Tibial artery (tissue), 4 donors: ENCODE measurements around the gene CACNA1H.
"Not testable (repeated sequence)": the region's sequence is repeated elsewhere in the genome, so short reads cannot be mapped to it uniquely, and the experiment has no call there.

Experiments
- DNase-seq, 2 donors: peaks; one replicate each; pipeline ENCODE4 v3.0.0-alpha.2; 2019
- H3K27ac ChIP-seq, 2 donors: fragments of 200-600 bp; sonication (generic) in 1 of 2; 1 replicate in 1 of 2; 2 replicates in 1 of 2; pipeline ENCODE4 v1.5.1; 2018 to 2019; ENCODE audit warnings: mild to moderate bottlenecking in 1 of 2
- H3K27me3 ChIP-seq, 2 donors: fragments of 200-600 bp; sonication (generic) in 1 of 2; one replicate each; pipeline versions ENCODE4 v1.5.1 to v1.6.0; 2016 to 2019
- H3K36me3 ChIP-seq, 3 donors: fragments of 200-600 bp; sonication (generic) in 2 of 3; one replicate each; pipeline ENCODE4 v1.5.1; 2016 to 2019; ENCODE audit warnings: mild to moderate bottlenecking in 2 of 3
- H3K4me1 ChIP-seq, 4 donors: fragments of 200-600 bp; sonication (generic) in 2 of 4; 1 replicate in 3 of 4; 2 replicates in 1 of 4; pipeline ENCODE4 v1.5.1; 2016 to 2019
- H3K4me3 ChIP-seq, 2 donors: fragments of 200-600 bp; sonication (generic) in 1 of 2; 1 replicate in 1 of 2; 2 replicates in 1 of 2; pipeline ENCODE4 v1.5.1; 2018 to 2019; ENCODE audit warnings: mild to moderate bottlenecking in 2 of 2
- H3K9me3 ChIP-seq, 3 donors: fragments of 200-600 bp; sonication (generic) in 1 of 3; one replicate each; pipeline ENCODE4 v1.5.1; 2016 to 2019
- intact Hi-C: fragments of 100-400 bp; cut with DNase I; formaldehyde crosslinking; loops from one replicate; pipeline ENCODE4 v1.15.0; 2023; ENCODE audit warnings: low total_unique reads
- TF ChIP-seq, protein P1 (sequence below), 2 experiments: fragments of 200-600 bp in 1 of 2; fragments of 450-650 bp in 1 of 2; IDR thresholded peaks; one replicate each; pipeline ENCODE4 v1.5.1; 2017 to 2019; ENCODE audit warnings: antibody characterized with exemption in 2 of 2, mild to moderate bottlenecking in 1 of 2, moderate library complexity in 1 of 2

The CACNA1H gene

DNA sequence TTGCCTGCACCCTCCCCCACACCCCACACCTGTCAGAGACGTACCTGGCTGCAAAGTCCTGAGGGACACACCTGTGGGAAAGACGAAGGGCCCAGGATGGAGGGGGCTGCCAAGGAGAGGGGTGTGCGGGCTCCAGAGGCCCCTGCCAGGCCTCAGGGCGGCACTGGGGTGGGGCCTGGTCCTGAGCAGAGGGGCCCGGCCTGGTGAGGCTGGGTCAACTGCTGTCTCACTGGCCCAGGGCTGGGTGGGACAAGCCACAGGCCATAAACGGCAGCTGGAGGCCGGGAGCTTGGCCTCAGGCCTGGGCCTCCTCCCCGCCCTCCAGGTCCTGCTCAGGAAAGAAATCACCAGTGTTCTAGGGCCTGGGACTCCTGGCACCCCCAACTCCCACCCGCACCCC, 71.7 kb downstream of the CACNA1H start:
- Histone ChIP-seq H3K4me3 (no peak overlapping the region), H3K4me1 (peaks cover 0 to 12% (median 5%) of the 10 kb centered on the region in 4 donors), H3K9me3 (no peaks in the 10 kb centered on the region), H3K36me3 (peaks cover 14 to 27% (median 20%) of the 10 kb centered on the region in 3 donors), H3K27me3 (peaks cover 0 to 3% of the 10 kb centered on the region in 2 donors), H3K27ac (no peak overlapping the region)
- no peak for DNase-seq
- intact Hi-C loops = no loop called here
- TF ChIP-seq, protein P1, sequence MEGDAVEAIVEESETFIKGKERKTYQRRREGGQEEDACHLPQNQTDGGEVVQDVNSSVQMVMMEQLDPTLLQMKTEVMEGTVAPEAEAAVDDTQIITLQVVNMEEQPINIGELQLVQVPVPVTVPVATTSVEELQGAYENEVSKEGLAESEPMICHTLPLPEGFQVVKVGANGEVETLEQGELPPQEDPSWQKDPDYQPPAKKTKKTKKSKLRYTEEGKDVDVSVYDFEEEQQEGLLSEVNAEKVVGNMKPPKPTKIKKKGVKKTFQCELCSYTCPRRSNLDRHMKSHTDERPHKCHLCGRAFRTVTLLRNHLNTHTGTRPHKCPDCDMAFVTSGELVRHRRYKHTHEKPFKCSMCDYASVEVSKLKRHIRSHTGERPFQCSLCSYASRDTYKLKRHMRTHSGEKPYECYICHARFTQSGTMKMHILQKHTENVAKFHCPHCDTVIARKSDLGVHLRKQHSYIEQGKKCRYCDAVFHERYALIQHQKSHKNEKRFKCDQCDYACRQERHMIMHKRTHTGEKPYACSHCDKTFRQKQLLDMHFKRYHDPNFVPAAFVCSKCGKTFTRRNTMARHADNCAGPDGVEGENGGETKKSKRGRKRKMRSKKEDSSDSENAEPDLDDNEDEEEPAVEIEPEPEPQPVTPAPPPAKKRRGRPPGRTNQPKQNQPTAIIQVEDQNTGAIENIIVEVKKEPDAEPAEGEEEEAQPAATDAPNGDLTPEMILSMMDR (IDR thresholded peaks at IDR 0.05) = no peak

DNA sequence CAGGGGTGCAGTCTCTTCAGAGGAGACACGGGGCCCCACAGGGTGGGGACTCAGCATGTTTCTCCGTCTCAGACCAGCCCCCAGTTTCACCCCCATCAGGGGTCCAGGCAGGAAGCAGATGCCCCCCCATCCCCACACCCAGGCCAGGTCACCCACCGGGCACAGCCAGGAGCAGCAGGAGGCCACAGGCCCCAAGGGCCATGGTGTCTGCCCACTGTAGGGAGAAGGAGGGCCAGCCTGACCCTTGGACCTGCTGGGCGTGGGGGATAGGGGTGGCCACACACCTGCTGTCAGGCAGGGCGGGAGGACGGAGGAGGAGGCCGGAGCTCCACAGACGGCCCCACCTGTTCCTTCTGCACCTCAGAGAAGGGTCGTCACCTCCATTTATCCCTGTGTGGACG, 72.1 kb downstream of the CACNA1H start, which contains the start of gene TPSG1:
TSS of gene TPSG1 (minus strand) at position 218 of the 401 bp plus-strand sequence. CDS start at position 202, 16 bp downstream.
- Histone ChIP-seq H3K4me3 (no peak within 1 kb of the TSS), H3K36me3 (peaks cover 12 to 22% (median 15%) of the 10 kb centered on the region in 3 donors), H3K27me3 (peaks cover 0 to 3% of the 10 kb centered on the region in 2 donors), H3K27ac (no peak within 1 kb of the TSS), H3K9me3 (no peaks in the 10 kb centered on the region), H3K4me1 (peaks cover 0 to 12% (median 5%) of the 10 kb centered on the region in 4 donors)
- TF ChIP-seq, protein P1 (IDR thresholded peaks at IDR 0.05) = no peak
- intact Hi-C loops = no loop called here
- no peak for DNase-seq

DNA sequence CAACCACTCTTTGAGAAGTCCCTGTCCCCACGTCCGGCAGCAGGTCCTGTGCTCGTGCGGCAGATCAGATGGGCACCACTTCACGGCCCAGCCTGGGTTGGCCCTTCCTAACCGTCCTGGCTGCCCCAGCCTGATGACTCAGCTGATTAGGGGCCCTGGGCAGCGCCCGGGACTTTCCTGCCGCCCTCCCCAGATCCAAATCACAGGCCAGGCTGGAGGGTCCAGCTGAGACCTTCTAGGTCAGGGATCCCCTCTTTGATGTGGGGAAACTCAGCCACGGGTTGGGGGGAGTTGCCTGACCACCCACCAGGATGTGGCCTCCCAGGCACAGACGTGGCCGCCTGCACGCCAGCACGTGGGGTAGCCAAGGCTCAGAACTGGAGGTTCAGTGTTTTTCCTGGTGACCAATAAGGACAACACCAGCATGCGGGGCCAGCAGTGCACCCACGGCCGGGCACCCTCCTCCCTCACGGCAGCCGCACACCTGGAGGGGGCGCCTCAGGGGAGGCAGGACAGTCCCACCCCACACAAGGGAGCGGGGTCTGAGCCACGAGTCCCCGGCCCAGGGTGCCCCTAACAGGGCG, 72.9 kb downstream of the CACNA1H start:
- DNase-seq, H3K9me3 ChIP-seq, H3K27ac ChIP-seq, H3K27me3 ChIP-seq, intact Hi-C loops, H3K4me3 ChIP-seq: not testable (repeated sequence)
- peaks cover 4 to 14% (median 8%) of the 10 kb centered on the region in 3 donors for H3K36me3 ChIP-seq
- H3K4me1 ChIP-seq = peaks cover 0 to 12% (median 5%) of the 10 kb centered on the region in 4 donors

DNA sequence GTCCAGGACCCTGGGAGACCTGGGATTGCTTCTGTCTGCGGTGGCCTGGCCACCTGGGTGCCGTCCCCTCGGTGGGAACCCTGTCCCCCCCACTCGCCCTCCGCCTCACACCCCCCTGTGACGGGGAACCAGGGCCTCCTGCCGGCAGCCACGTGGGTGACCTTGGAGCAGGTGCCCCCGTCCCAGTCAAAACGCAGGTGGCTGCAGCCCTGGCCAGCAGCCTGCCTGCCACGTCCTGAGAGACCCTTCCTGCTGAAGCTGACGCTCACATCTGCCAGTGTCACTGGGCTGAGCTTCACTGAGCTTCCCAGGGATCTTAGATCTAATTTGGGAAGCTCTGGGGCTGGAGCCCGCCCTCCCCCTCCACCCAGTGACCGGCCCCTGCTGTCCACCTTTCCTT, 73.8 kb downstream of the CACNA1H start:
- H3K27ac ChIP-seq, H3K27me3 ChIP-seq, H3K9me3 ChIP-seq, H3K4me3 ChIP-seq, H3K36me3 ChIP-seq, intact Hi-C loops, DNase-seq: not testable (repeated sequence)
- peaks cover 0 to 12% (median 5%) of the 10 kb centered on the region in 4 donors for H3K4me1 ChIP-seq

DNA sequence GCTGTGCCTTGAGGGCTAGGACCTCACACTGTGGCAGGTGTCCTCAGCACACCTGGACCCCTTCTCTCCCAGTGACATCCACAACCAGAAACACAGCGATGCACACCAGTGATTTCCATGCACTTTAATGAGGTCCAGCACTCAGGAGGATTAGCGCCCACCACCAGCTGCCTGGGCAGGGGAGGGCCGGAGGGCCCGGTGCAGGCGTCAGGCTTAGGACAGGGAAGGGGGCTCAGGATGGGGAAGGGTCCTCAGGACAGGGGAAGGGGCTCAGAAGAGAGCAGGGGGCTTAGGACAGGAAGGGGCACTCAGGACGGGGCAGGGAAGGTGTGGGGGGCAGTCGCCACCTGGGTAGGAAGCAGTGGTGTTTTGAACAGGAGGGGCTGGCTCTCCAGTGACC, 75.3 kb downstream of the CACNA1H start:
- H3K27ac ChIP-seq, intact Hi-C loops, H3K4me3 ChIP-seq, H3K9me3 ChIP-seq, H3K27me3 ChIP-seq, H3K36me3 ChIP-seq, DNase-seq: not testable (repeated sequence)
- peaks cover 0 to 12% (median 5%) of the 10 kb centered on the region in 4 donors for H3K4me1 ChIP-seq

DNA sequence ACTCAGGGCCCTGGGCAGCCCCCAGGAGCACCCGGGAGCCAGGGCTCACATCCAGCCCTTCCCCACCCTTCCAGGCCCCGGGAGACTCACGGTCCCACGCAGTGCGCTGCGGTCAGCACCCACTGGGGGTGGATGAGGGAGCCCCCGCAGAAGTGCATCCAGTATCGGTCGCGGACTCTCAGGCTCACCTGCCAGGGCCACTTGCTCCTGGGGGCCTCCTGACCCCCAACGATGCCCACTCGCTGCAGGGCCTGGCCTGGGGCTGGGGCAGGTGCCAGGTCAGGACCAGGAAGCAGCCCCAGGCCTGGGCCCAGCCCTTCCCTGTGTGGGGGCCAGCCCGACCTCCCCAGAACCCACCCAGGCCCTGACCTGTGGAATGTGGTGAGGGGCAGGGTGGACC, 76.6 kb downstream of the CACNA1H start:
- H3K36me3 ChIP-seq, H3K27ac ChIP-seq, H3K4me3 ChIP-seq, H3K27me3 ChIP-seq, intact Hi-C loops, H3K9me3 ChIP-seq, DNase-seq: not testable (repeated sequence)
- H3K4me1 ChIP-seq = peaks cover 0 to 12% (median 5%) of the 10 kb centered on the region in 4 donors

DNA sequence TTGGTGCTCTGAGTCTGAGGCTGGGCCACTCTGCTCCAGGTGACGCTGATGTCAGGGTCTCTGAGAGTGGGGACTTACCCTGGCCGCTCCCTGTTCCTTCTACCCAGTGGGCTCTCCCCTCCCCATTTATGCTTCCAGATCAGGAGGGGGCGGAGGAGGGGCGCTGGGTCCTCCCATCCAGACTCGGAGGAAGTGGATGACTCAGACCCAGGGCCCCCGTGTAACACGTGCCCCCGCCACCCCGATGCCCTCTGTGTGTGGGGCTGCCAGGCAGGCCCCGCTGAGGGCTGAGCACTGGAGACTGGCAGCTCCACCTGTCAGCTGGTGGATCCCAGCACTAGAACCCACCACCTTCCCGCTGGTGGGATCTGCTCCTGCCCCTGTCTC, 77.2 kb downstream of the CACNA1H start, which contains the start of gene TPSB2:
TSS of gene TPSB2 (minus strand) at position 101 of the 387 bp plus-strand sequence. CDS start 233 bp downstream, outside the sequence.
- H3K36me3 ChIP-seq, H3K27ac ChIP-seq, DNase-seq, H3K9me3 ChIP-seq, H3K4me3 ChIP-seq, H3K27me3 ChIP-seq, intact Hi-C loops: not testable (repeated sequence)
- H3K4me1 ChIP-seq = peaks cover 0 to 11% (median 5%) of the 10 kb centered on the region in 4 donors

DNA sequence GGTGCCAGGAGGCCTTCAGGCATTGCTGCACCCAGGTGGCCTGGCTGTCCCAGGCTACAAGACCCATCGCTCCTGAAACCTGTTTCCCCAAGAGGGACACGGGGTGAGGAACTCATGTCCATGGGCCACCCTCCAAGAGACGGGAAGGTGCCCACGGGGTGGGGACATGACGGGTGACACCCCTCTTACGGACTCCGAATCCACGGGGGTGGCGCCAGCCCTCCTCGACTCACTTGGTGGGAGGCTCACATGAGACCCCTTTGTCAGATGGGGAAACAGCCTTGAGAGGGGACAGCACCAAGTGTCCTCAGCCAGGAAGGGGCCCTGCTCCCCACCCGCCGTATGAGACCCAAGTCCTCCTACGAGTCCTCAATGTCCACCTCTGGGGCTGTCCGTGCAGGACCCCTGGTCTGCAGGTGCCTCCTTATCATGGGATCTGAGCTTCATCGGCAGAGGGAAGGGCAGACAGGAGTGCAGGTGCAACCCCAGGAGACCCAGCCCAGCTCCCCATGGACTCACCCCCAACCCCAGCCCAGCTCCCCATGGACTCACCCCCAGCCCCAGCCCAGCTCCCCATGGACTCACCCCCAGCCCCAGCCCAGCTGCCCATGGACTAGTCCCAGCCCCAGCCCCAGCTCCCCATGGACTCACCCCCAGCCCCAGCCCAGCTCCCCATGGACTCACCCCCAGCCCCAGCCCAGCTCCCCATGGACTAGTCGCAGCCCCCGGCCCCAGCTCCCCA, 77.7 kb downstream of the CACNA1H start:
- DNase-seq, H3K4me1 ChIP-seq, H3K4me3 ChIP-seq, H3K27ac ChIP-seq, H3K36me3 ChIP-seq, H3K9me3 ChIP-seq, H3K27me3 ChIP-seq, intact Hi-C loops: not testable (repeated sequence)

DNA sequence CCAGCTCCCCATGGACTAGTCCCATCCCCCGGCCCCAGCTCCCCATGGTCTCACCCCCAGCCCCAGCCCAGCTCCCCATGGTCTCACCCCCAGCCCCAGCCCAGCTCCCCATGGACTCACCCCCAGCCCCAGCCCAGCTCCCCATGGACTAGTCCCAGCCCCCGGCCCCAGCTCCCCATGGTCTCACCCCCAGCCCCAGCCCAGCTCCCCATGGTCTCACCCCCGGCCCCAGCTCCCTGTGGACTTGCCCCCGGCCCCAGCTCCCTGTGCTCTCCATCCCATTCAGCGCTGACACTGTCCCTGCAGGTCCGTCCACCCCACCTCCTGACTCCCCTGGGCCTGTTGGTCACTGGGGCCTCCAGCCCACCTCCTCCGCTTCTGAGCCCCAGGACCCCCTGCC, 78.4 kb downstream of the CACNA1H start:
- H3K4me1 ChIP-seq, H3K9me3 ChIP-seq, H3K27ac ChIP-seq, H3K27me3 ChIP-seq, H3K36me3 ChIP-seq, intact Hi-C loops, H3K4me3 ChIP-seq, DNase-seq: not testable (repeated sequence)

DNA sequence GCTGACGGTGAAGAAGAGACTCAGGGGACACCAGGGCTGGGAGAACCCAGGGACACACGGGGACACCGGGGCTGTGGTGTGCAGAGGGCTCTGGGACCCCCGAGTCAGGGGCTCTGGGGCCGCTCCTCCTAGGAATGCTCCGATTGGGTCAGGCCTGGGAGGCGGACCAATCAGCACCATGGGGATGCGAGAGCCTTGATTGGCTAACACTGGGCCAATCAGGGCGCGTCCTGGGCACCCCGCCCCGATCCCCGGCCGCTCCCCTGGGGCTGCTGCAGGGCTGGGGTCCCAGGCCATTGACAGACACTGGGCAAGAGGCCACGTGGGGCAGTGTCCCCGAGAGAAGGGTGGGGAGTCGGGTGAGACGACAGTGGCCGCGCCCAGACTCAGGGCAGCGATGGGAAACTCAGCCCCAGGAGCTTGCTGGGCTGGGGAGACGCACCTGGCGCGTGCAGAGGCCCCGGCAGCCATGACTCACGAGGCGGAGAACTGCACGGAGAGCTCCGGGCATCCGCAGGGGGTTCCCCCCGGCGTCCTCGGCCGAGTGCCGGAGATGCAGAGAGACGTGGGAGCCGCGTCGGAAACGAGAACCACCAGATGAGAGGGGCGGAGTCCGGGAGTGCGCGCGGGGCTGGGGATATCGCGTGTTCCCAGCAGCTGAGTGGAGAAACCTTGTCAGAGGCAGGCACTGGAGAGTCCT, 79.3 kb downstream of the CACNA1H start:
- H3K4me1 ChIP-seq, H3K9me3 ChIP-seq, H3K27ac ChIP-seq, H3K27me3 ChIP-seq, H3K36me3 ChIP-seq, DNase-seq, H3K4me3 ChIP-seq, intact Hi-C loops: not testable (repeated sequence)

DNA sequence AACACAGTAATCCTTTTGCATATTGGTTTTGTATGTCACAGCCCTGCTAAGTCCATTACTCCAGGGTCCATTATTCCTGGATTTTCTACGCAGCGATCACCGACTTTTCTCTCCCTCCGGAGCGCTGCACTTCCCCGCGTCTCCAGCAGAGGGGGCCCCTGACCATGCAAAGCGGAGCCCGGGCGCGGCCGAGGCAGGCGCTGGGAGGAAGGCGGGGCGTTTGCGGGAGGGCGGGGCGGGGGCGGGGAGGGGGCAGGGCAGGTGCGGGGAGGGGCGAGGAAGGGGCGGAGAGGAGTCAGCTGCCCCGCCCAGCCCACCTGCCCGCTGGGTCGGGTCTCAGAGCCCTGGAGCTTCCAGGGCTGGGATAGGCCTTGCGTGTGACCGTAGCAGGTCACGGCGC, 83.8 kb downstream of the CACNA1H start:
- DNase-seq, H3K27ac ChIP-seq, H3K9me3 ChIP-seq, H3K4me3 ChIP-seq, H3K36me3 ChIP-seq, H3K4me1 ChIP-seq, intact Hi-C loops: not testable (repeated sequence)
- peaks cover 0 to 10% of the 10 kb centered on the region in 2 donors for H3K27me3 ChIP-seq
